Mucosa of descending colon (tissue), 3 donors: Measurements from ENCODE around the gene VIPR1. TPM values are rescaled to one million over a fixed set of nuclear protein-coding genes. Genes with fewer than 3 reads are reported as not detected.

Experiments used
- ATAC-seq: fragments of 200-7000 bp; cut with Tn5 transposase; one replicate; pipeline ENCODE4 v1.9.1; 2020; ENCODE audit warnings: mild to moderate bottlenecking, moderate library complexity
- DNase-seq, 3 donors: peaks; one replicate each; pipeline ENCODE4 v3.0.0-alpha.2; 2020
- H3K36me3 ChIP-seq: fragments of 200-600 bp; one replicate; pipeline ENCODE4 v1.8.0; 2021; ENCODE audit warnings: low read depth, mild to moderate bottlenecking
- H3K4me1 ChIP-seq: fragments of 200-600 bp; one replicate; pipeline ENCODE4 v1.8.0; 2021; ENCODE audit warnings: low read depth, mild to moderate bottlenecking
- H3K4me3 ChIP-seq: fragments of 200-600 bp; one replicate; pipeline ENCODE4 v1.8.0; 2021; ENCODE audit warnings: mild to moderate bottlenecking
- H3K9me3 ChIP-seq: fragments of 200-600 bp; one replicate; pipeline ENCODE4 v1.8.0; 2021; ENCODE audit warnings: mild to moderate bottlenecking
- intact Hi-C, 2 donors: fragments of 100-400 bp; cut with DNase I in 1 of 2; cut with micrococcal nuclease in 1 of 2; formaldehyde crosslinking; loops; one replicate each; pipeline versions ENCODE4 v1.11.0 to v1.11.1; 2022; cut with DNase I, micrococcal nuclease
- total RNA-seq, 3 donors: library from RNA; stranded (reverse); fragmentation: NEBNext Ultra II Directional in 2 of 3; extraction: Animal tissue kit (Norgen Biotek cat#: 25700) in 2 of 3; gene quantifications; one replicate each; pipeline versions ENCODE4 v1.2.1 to v1.2.4, GENCODE V29; 2021 to 2023
- TF ChIP-seq, protein P1 (sequence below): fragments of 200-600 bp; IDR thresholded peaks from one replicate; pipeline ENCODE4 v1.8.0; 2022; ENCODE audit warnings: antibody characterized with exemption, mild to moderate bottlenecking
- donor health status: DM: no; HTN: no; CAD: no; lungs with moderate emphysema.
- donor health status: DM: no; HTN: no; CAD: no.
- donor health status: DM: no; HTN: yes; CAD: no.

VIPR1 gene
- total RNA-seq, 3 donors from 2014 or later, result 68.9 to 202 (median 148) TPM

DNA sequence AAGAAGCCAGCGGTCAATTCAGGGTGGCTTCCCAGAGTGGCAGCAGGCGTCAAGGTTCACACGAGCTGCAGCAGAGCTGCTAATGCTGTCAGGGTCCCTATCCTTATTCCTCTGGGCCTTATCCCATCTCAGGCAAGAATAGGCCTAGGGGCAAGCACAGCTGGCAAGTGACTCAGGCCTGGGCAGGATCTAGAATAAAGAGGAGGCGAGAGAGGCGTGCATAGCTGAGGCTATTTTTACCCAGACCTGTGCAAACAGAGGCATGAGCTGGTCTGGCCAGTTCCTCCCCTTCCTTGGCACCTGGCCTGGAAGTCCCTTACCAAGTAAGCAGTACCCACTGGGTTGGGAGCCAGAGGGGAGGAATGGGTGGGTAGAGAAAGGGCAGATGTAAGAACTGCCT lies 12.2 kb upstream of the VIPR1 start:
- ATAC-seq (peak; percentile 91), DNase-seq (peak in 2 of 3 donors; percentile 49 to 73)
- Histone ChIP-seq H3K9me3 (no peaks in the 10 kb centered on the region), H3K4me3 (no peak overlapping the region), H3K36me3 (no peaks in the 10 kb centered on the region), H3K4me1 (peaks cover 5% of the 10 kb centered on the region)
- TF ChIP-seq, protein P1, sequence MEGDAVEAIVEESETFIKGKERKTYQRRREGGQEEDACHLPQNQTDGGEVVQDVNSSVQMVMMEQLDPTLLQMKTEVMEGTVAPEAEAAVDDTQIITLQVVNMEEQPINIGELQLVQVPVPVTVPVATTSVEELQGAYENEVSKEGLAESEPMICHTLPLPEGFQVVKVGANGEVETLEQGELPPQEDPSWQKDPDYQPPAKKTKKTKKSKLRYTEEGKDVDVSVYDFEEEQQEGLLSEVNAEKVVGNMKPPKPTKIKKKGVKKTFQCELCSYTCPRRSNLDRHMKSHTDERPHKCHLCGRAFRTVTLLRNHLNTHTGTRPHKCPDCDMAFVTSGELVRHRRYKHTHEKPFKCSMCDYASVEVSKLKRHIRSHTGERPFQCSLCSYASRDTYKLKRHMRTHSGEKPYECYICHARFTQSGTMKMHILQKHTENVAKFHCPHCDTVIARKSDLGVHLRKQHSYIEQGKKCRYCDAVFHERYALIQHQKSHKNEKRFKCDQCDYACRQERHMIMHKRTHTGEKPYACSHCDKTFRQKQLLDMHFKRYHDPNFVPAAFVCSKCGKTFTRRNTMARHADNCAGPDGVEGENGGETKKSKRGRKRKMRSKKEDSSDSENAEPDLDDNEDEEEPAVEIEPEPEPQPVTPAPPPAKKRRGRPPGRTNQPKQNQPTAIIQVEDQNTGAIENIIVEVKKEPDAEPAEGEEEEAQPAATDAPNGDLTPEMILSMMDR, result no peak
- intact Hi-C loops, result no loop called here

DNA sequence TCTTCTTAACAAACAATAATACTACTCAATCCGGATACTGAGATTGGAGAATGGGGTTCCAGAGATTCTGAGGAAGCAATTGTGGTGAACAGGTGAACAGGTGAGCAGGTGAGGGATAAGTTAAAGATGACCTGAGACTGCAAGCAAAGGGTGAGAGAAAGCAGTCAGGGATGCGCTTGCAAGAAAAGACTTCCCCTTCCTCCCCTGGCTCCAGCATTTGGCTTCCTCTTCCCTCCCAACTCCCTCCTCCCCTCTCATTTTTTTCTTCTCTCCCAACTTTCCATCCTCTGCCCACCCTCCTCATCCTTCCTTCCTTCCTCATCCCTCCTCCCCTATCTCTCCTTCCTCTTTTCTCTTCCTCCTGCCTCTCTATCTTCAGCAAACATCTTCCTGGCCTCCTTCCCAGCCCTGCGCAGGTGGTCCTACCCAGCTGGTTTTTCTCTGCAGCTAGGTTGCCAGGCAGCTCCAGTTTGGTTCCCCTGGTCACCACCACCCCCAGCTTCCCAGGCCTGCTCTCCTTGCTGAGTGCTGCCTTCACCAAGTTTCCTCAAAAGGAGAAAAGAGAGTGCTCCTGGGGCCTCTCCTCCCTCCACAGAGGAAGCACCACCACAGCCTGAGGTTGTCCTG lies 10.4 kb upstream of the VIPR1 start:
- Histone ChIP-seq H3K9me3 (no peaks in the 10 kb centered on the region), H3K4me1 (peaks cover 6% of the 10 kb centered on the region), H3K36me3 (no peaks in the 10 kb centered on the region), H3K4me3 (no peak overlapping the region)
- no peak for DNase-seq
- TF ChIP-seq, protein P1, result no peak
- ATAC-seq, result no peak
- intact Hi-C loops, result no loop called here

GRCh38 chr3:42492508-42493080 lies 9.8 kb upstream of the VIPR1 start:
- H3K4me3 ChIP-seq, result no peak overlapping the region
- TF ChIP-seq, protein P1, result no peak
- no peaks in the 10 kb centered on the region for H3K9me3 ChIP-seq
- intact Hi-C loops, result no loop called here
- no peak for ATAC-seq
- no peak for DNase-seq
- peaks cover 12% of the 10 kb centered on the region for H3K4me1 ChIP-seq
- H3K36me3 ChIP-seq, result no peaks in the 10 kb centered on the region

DNA sequence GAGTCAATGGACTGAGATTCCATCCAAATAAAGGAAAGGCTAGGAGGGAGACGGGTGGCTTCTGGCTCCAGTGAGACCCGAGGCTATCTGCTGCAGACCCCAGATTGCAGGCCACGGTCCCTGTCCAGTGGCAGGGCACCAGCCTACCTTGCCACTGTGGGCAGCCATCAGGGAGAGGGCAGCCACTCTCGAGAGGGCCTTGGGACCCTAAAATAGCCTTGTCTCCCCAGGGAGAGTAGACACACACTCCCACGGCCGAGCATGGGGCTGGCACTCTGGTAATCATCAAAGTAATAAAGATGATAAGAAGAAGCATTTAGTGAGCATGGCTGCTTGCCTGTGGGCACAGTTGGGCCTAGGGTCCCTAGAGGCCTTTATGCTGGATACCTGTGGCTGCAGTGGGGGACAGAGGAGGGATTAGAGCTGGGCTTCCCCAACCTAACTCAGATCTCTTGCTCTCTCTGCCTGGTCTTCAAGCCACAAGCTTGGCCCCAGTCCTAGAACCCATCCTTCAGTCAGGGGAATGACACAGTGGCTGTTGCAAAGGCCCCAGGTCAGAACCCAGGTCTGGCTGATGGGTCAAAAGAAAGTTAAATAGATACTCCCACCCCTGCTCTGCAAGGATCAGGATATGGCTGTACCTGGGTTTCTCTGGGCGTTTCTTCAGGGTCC lies 9.2 kb upstream of the VIPR1 start:
- H3K4me1 ChIP-seq, result peaks cover 12% of the 10 kb centered on the region
- TF ChIP-seq, protein P1, result no peak
- ATAC-seq, result no peak
- intact Hi-C loops, result no loop called here
- no peaks in the 10 kb centered on the region for H3K9me3 ChIP-seq
- no peak for DNase-seq
- H3K4me3 ChIP-seq, result no peak overlapping the region
- no peaks in the 10 kb centered on the region for H3K36me3 ChIP-seq

- intact Hi-C loops, result no loop called here
- Histone ChIP-seq H3K4me1 (peaks cover 12% of the 10 kb centered on the region), H3K9me3 (no peaks in the 10 kb centered on the region), H3K36me3 (no peaks in the 10 kb centered on the region), H3K4me3 (no peak overlapping the region)
- DNase-seq (no peak), ATAC-seq (no peak)
- TF ChIP-seq, protein P1, result no peak
Observed at GRCh38 chr3:42493798-42494151, 8.7 kb upstream of the VIPR1 start.
